HG03064 (cell line): Measurements from ENCODE around the gene PHEX.
A peak's percentile ranks its signal among the peaks of the same experiment; 100 is the strongest.

Experiments
- ATAC-seq: cut with Tn5 transposase; IDR thresholded peaks from one replicate; pipeline ENCODE4 v1.9.1; 2021; ENCODE audit warnings: low read depth; ENCODE audit not compliant: unreplicated experiment

PHEX gene

GRCh38 chrX:22032084-22032483 is at the start of gene PHEX:
Gene PHEX, plus strand, starts transcription at chrX:22032325. Its CDS starts 681 bp downstream, at chrX:22033006.
- no peak for ATAC-seq

- ATAC-seq = peak; percentile 89
Observed at GRCh38 chrX:21985332-21985777, 46.8 kb upstream of the PHEX start.

GRCh38 chrX:21986596-21986995 is 45.5 kb upstream of the PHEX start:
- ATAC-seq = no peak

GRCh38 chrX:21989384-21989783 is 42.7 kb upstream of the PHEX start:
- no peak for ATAC-seq

- ATAC-seq = no peak
Observed at GRCh38 chrX:21990832-21991231, 41.3 kb upstream of the PHEX start.

GRCh38 chrX:21991504-21991903 is 40.6 kb upstream of the PHEX start:
- no peak for ATAC-seq

- peak; percentile 93 for ATAC-seq
Observed at GRCh38 chrX:21993265-21993664, 38.9 kb upstream of the PHEX start.

- no peak for ATAC-seq
Observed at GRCh38 chrX:21996872-21997455, 35.2 kb upstream of the PHEX start.

- ATAC-seq = no peak
Observed at GRCh38 chrX:21998037-21998436, 34.1 kb upstream of the PHEX start.

GRCh38 chrX:22004866-22005265 is 27.3 kb upstream of the PHEX start:
- ATAC-seq = no peak

GRCh38 chrX:22012051-22012450 is 20.1 kb upstream of the PHEX start:
- no peak for ATAC-seq

GRCh38 chrX:22012931-22013330 is 19.2 kb upstream of the PHEX start:
- ATAC-seq = no peak

GRCh38 chrX:22015139-22015750 is 16.9 kb upstream of the PHEX start:
- ATAC-seq = no peak

GRCh38 chrX:22021751-22022324 is 10.3 kb upstream of the PHEX start:
- no peak for ATAC-seq

GRCh38 chrX:22024577-22024976 is 7.5 kb upstream of the PHEX start:
- ATAC-seq = no peak

GRCh38 chrX:22025751-22026150 is 6.4 kb upstream of the PHEX start:
- ATAC-seq = no peak

GRCh38 chrX:22026731-22027130 is 5.4 kb upstream of the PHEX start:
- ATAC-seq = no peak

- no peak for ATAC-seq
Observed at GRCh38 chrX:22032506-22032905, 381 bp downstream of the PHEX start.

GRCh38 chrX:22033818-22034217 is 1.7 kb downstream of the PHEX start:
- no peak for ATAC-seq

GRCh38 chrX:22035236-22035635 is 3.1 kb downstream of the PHEX start:
- no peak for ATAC-seq

- ATAC-seq = no peak
Observed at GRCh38 chrX:22037225-22037624, 5.1 kb downstream of the PHEX start.

- no peak for ATAC-seq
Observed at GRCh38 chrX:22037911-22038537, 5.9 kb downstream of the PHEX start.
